CD4-positive, alpha-beta T cell treated with Interleukin-10 for 1 hour (primary cell): Measurements from ENCODE around the gene SSPN.

Experiments used
- DNase-seq: peaks from one replicate; pipeline ENCODE4 v3.0.0-alpha.2; 2020

Gene SSPN

DNA sequence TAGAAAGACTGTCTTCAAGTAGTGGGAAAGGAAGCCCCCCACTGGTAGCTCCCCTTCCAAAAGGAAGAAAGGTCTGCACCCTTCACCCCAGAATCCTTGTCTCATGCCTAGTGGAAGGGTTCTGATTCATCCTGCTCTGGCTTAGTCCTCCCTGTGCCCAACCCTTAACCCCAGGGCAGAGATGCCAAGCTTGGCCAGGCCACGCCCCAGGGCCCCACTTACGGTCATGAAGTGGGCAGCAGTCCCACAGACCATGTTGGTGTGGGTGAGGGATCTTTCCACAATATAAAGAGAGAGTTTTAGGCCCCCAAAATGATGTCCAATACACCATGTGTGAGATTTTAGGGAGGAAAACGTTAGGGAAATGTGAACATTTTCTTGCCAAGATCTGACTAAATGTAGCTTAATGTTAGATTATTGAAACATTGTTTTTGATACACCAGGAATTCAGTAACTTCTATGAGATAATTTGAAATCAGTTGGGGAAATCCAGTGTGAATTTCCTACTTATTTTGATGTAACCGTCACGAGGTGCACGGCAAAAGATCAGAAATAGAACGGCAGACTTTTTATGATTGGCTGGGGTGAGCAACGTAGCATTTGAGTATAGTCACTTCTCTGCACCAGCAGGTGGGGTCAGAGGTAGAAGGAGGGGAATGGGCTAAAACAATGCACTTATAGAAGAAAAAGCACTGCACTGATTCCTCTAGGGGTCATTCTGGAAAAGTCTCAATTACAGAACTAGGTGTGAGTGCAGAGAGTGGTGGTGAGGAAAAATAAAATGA lies 8.2 kb upstream of the SSPN start:
- DNase-seq: no peak

DNA sequence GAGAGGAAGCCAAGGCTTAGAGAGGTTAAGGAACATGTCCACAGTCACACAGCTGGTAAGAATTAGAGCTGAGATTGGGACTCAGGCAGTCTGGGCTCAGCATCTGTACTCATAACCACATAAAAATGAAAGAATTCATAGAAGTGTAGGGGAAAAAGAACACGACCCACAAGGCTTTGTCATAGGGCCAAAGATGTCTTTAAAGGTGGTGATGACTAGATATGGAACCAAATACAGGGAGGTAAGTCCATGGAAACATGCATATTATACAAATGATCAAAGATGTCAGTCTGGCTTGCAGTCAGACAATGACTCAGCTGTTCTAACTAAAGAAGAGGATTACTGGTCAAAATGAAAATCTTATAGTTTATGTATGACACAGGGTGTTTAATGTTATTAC lies 7.2 kb upstream of the SSPN start:
- no peak for DNase-seq

DNA sequence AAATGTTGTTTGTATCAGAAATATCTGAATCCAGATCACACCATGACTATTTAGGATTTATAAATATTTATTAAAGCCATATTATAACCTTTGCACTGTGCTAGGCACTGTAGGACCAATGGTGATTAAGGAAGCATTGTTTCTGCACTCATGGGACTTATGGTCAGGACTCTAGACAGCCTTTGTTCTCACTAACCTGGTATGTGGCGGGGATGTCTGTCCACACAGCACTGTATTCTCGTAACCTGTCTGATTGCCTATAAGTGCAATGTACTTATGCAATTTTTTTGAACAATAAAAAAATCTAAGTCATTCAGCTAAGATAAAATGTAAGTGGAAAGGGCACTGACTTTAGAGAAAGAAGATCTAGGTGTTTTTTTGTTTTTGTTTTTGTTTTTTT lies 6.7 kb upstream of the SSPN start:
- no peak for DNase-seq

DNA sequence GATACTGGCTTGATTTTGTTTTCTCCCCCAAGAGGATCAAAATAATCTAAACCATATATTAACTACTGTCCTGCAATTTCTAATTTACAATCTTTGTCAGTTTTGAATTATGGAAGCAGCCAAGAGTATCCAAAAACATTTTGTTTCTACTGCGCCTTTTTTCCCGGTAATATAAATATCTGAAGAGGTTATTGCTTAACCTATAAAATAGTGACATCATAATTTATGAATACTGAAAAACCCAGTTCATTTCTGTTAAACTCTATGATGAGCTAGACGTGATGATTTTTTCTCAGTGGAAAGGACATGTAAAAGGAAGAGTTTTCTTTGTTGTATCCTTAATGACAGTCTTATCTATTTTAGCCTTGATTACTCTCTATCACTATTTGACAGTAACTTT lies 3.2 kb upstream of the SSPN start:
- DNase-seq: no peak

DNA sequence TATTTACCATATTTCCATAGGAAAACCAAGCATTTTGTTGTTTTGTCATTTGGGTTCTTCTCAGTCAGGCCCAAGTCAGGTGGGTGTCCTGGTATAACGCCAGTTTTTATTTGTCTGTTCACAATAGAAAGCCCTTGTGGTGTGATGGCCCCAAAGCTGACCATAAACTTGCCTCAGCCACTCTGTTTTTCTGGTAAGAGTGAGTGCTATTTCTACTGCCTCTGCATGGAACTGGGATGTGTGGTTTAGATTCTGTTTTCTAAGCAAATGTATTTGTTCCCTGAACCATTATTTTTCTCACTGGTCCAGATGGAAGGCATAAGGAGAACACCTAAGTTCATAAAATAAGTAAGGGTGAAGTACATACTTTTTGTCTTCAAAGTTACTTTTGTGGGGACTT lies 1.8 kb upstream of the SSPN start:
- DNase-seq: no peak

DNA sequence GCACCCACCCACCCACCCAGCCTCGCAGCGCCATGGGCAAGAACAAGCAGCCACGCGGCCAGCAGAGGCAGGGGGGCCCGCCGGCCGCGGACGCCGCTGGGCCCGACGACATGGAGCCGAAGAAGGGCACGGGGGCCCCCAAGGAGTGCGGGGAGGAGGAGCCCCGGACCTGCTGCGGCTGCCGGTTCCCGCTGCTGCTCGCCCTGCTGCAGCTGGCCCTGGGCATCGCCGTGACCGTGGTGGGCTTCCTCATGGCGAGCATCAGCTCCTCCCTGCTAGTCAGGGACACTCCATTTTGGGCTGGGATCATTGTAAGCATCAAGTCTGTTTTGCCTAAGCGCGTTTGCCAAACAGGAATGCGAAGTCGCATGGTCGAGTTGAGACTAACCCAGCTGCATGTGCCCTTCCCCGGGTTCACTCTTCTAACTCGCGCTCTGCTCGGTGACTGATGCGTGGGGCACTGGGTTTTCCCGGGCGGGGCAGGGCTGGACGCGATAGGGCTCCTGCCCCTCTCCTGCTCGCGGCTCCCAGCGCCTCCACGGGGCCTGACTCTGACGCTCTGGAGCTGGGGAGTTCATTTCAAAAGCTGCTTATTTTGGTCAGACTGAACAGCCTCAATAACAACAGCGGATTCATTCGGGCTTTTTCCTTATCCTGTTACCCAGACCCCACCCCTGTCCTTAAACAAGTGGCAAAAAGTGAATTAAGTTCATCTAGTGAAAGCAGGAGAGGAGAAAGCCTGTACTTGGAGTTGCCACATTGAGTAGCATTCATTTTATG lies 458 bp downstream of the SSPN start:
- DNase-seq: no peak

DNA sequence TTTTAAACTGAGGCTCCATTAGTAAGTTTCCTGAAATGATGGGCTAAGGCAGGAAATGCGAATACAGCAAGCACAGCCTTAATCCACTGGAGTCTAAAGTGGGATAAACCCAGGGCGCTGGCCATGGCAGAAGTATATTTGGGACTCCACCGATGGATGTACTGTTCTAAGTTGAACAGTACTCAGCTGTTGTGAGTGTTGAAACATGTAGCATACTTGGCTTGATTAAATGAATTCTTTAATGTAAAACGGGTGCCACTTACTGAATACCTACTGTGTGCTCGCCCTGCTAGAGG lies 996 bp downstream of the SSPN start:
- DNase-seq: no peak

DNA sequence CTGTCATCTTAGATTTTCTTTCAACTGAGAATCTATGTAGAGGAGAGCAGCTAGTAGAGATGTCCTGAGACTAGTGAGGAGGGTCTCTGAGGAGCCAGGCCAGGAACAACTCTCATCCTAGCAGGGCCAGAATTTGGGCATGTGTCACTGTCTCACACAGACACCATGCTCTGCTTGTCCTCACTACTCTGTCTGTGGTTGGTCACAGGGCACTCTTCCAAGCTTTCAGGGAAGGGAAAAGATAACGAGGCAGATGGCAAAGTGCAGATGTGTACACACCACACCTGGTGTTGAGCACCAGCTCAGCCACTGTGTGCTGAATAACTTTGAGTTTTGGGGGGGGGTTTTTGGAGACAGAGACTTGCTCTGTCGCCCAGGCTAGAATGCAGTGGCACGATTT lies 2.5 kb downstream of the SSPN start:
- no peak for DNase-seq

DNA sequence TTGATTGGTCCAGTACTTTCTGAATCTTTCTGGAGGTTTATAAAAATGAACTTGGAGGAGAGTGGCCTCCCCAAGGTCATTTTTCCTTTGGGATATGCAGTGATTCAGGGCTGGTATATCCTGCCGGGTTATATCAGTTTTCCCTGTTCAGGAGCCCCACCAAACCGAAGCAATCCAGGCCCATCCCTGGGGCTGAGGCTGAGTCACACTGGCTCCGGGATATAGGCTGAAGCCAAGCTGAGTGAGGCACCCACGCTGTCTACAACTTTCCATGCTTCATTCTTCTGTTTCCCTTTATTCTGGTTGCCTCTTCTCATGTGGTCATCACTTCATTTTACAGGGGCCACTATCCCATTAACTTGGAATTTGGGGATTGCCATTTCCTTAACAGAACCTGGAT lies 3.4 kb downstream of the SSPN start:
- no peak for DNase-seq

DNA sequence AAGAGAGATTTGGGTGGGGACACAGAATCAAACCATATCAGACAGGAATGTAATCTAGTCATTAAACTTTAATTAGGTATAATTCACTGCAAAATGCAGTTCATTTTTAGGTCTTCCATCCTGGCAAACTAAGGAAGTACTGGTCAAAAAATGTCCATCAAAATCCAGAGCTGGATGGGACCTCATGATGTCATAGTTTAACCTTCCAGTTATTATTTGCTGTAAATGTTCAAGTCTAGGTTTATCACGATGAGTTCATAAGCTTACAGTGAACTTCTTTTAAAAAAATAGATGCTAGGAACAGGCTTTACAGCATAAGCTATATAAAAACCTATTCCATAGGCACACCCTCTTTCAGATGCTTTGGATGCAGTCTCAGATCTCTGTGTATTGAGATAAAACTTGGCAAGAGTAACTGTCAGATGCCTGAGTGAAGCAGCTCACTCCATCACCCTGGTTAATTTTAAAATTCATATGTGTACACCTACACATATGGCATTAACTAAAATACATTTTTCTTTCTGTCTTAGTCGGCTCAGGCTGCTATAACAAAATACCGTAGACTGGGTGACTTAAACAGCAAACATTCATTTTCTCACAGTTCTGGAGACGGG lies 7.9 kb downstream of the SSPN start:
- no peak for DNase-seq

DNA sequence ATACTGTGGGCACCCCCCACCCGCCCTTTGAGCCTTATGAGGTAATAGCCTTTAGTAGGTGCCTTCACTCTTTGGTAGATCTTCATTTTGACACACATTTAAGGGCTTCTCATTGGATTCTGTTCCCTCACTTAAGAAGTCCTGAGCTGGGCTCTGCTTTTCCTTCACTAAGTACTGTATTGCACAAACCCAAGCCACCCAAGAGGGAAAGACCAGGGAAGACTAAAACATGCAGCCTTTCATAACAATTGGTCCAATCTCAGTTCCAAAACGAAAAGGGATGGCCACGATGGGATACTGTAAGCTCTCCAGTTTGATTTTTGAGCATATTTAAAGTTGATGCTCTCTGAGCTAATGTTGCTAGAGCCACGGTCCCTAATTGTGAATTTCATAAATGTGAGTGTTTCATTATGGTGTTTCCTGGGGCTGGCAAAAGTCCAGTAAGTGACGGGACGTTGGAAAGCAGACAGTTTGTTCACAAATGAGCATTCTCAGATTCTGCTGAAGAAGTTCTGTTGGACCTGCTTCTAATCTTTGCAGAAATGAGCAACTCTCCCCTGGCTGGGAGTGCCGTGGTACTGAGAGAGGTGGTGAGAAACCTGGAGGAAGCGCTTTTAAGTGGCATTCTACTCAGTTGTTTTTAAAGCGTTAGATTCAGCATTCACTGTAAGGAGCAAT lies 9.4 kb downstream of the SSPN start:
- DNase-seq: no peak

DNA sequence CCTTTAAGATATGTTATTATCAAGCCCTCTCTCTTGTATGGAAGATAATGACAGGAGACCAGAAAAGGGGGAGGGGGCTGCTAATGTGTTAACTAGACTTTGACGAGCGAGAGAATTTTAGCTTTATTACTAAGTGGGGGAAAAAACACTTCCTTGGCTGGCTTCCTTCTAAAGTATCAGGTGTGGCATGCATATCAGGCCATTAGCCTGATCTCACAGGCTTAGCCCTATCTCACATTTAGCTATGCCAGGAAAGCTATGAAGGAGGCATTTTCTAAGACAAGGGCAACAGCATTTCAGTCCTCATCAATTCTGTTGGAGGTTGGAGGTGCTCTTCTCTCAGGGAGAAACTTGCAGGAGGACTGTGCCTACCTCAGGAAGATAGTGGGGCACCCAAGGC lies 9.9 kb downstream of the SSPN start:
- DNase-seq: no peak

DNA sequence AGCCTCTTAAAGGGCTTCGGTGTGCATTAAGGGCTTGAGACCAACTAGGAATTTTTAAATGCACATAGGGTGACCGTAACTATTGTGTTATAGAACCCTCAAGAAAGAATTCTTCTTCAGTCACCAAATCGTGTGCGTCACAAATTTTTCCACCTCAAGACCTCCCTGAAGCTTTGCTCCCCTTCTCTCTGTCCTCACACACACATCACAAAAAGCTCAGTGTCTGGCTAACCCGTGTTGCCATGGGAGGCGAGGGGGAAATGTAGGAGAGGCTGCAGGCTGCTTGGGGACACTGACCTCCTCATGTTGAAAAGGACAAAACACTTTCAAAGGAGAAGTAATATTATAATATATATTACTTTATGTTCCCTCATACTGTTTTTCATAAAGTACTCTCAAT lies 10.6 kb downstream of the SSPN start:
- no peak for DNase-seq

DNA sequence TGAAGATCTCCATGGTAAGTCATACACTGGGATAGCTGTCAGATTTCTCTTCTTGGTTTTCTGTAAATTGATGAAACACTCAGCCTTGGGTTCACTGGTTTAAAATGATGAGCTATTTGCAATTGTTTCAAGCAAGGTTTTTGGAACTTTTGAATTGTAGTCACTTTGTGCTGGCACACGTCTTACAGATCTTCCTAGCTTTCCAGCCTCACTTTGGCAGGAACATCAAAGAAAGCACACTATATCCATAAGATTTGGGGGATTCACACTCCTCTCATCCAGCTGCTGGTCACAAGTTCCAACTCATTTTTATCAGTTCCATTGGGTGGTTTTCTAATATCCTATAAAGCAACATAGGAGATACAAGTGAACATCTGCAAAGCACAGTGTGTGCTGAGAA lies 16.0 kb downstream of the SSPN start:
- DNase-seq: no peak

DNA sequence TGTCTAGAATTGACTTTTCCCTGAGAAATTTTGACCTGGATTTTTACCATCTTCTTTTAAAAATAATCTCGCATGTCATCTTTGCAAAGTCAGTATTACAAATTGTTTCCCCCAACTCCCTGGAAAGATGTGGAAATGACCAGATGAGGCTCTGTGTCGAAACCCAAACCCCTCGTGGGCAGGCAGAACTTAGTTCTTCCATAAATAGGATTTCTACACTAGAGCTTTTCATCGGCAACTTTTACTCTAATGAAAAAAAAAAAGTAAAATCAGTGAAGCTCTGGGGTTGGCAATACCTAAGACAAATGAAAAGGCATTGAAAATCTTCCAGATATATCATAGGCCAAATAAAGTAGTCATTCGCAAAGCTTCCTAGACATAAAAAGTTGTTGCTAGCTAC lies 17.0 kb downstream of the SSPN start:
- DNase-seq: no peak

DNA sequence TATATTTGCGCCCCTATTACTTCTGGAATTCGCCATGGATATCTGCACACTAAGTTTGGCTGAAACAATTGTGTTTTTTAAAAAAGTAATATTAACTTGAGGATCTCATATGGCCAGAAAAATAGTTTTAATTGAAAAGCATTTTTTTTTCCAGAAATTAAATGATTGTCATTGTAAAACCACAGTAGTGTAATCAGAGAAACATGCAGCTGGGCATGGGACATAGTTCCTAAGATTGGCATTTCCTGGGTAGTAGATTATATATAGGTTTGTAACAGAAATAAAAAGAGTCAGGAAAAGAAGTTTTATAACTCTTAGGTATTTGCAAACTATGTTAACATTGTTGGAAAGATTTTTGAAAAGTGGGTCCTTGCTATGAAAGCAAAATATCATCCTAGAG lies 17.6 kb downstream of the SSPN start:
- DNase-seq: no peak

DNA sequence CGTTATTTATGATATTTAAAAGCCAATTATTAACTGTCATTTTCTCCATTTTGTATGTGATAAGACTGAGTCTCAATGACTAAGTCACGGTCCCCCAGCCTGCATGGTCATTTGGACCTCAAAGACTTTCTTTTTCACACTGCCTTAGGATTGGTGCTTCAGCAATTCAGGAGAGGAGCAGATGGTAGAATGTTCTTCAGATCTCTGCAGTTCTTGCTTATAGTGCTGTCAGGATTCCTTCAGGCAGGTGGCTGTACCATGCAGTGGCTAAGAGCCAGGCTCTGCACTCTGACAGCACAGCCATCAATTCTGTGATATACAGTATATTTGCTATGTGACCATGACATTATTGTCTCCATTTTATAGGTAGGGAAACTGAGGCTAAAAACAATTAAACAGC lies 18.7 kb downstream of the SSPN start:
- DNase-seq: no peak

DNA sequence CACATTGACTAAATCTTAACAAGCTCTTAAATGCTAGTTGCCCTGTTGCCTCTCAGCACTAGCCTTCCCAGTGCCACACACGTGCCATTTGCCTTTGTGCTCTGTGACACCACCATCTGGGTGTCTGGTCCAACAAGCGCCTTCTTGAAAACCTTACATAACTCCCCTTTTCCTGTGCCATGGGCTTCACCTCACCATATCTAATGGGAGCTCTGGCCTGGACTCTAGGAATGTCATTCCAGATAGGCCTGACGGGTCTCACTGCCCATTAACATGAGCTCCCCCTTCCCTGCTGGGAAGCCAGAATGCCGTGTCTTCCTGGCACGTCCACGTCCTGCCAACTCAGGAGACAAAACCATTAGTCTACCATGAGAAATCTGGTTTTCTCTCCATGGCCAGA lies 24.4 kb downstream of the SSPN start:
- DNase-seq: no peak

DNA sequence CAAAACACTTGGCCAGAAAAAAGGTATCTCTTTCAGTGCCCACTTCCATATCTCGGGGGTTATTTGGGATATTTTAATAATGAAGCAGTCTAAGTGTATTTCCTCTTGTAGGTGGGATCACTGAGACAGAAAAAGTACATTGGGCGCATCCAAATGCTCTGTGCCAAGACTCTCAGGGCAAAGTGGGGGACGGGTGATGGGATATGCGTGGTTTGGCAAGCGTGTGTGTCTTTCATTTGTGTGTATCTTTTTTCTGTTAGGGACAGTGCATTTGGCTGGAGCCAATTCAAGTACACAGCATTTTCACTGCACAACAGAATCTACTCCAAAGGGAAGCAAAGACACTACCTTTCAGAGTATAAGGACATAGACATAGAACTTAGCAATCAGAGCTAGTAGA lies 29.3 kb downstream of the SSPN start:
- no peak for DNase-seq

DNA sequence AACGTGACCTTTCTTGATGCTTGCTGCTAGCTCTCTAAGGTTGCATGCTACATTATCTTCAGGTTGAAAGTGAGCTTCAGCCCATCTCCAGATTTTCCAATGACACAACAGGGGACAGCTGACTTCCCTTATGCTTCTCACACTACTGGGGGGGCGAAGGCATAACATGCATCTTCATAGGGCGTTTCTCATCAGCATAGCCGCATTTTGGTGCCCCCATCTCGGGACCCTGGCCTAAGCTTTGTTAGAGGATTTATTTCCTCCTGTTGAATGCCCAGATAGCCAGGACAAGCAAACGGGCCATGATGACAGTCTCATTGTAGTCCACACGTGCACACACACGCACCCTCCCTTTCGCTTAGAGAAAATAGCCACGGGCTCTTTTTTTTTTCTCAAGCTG lies 30.7 kb downstream of the SSPN start:
- no peak for DNase-seq

DNA sequence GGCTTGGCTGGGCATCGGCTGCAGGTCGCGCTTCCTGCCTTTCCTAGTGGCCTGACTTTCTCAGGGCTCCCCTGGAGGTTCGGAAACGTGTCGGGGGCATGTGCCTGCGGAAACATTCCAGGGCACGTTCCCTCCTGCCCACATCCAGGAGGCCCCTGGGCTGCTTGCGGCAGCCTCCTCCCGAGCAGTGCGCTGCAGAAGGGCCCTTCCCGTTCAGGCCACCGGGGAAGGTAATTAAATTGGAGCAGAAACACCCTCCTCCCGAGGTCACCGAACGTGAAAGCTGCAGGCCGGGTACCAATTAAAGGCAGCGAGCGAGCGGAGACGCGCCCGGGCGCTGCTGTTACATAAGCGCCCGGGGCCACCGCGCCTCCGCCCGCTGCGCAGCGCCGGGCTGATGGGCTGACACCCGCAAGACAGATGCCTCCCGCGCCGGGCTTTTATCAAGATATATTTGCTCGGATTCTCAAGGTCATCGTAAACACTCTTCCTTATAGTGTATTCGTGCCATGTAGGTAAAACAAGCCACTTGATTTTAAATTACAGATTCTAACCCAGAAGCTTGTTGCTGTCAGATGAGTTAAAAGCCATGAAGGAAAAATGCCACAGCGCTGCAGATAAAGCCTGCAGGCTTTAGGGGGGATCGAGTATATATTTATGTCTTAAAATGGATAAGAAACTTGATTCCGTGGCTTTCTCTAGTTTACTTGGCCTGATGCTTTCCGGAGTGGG lies 31.4 kb downstream of the SSPN start:
- DNase-seq: no peak

DNA sequence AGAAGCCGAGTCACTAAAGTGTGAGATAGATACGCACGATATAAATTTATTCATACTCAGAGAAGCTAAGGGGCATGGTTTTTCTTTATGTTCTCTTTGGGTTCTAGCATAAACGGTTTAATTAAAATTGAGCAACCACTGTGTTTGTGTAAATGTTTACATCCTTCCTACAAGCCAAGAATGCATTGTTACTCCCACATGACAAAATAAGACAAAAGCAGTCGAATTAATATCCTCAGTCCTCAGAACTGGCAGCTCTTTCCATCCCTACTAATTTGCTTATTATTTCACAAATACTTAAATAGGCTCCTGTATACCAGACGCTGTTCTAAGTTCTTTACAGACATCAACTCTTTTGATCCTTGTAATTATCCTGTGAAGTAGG lies 32.0 kb downstream of the SSPN start:
- no peak for DNase-seq

DNA sequence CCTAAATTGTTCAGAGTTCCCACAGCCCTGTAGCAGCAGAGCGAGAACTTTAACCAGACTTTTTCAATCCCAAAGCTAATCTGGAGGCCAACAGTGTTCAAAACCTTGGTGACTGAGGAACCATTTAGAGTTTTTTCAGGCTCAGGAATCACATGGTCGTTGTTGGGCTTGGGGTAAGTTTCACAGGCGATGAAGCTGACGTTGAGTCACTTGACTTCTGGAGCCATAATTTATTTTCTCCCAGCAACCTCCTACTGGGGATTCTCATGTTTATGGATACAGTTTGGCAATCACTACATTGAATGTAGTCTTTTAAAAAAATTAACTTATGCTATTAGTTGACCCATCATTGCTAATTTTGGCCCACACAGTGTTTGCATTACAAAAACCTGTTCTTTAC lies 34.5 kb downstream of the SSPN start:
- no peak for DNase-seq
